Motor neuron (in vitro differentiated cells): Measurements from ENCODE around the gene DHRS1. TPM values are rescaled to one million over a fixed set of nuclear protein-coding genes. Genes with fewer than 3 reads are reported as not detected.

Source experiments
- total RNA-seq, 8 experiments: library from RNA; unstranded; fragments of 300-600 nt; gene quantifications; 2 replicates each; pipeline versions ENCODE4 v1.2.3 to v1.2.4, GENCODE V29; 2022

The DHRS1 gene
- total RNA-seq, 8 experiments from 2014 or later: 11.4 to 26.5 (median 16.4) TPM

Other genes starting within 250 kb of the DHRS1 start
- 10 to 100 TPM in 6 of 8 experiments, 1 to 10 TPM in 2; 3.7 to 44.7 (median 25.6) TPM for gene CARMIL3, start 247.8 kb downstream of the DHRS1 start, total RNA-seq
- gene CPNE6, start 228.2 kb downstream of the DHRS1 start, total RNA-seq: 1 to 10 TPM in 4 of 8 experiments, under 1 TPM in 4; 0.54 to 3.3 (median 1.2) TPM
- gene PCK2, start 205.5 kb downstream of the DHRS1 start, total RNA-seq: 10 to 100 TPM in 7 of 8 experiments, 1 to 10 TPM in 1; 7.6 to 66.5 (median 33.2) TPM
- gene DCAF11, start 185.0 kb downstream of the DHRS1 start, total RNA-seq: 10 to 100 TPM; 43.1 to 80.7 (median 52.6) TPM
- 1 to 10 TPM; 1.1 to 2.6 (median 2.1) TPM for gene NRL, start 184.8 kb downstream of the DHRS1 start, total RNA-seq
- gene FITM1, start 169.1 kb downstream of the DHRS1 start, total RNA-seq: 1 to 10 TPM in 2 of 8 experiments, under 1 TPM in 5, not detected in 1; 0.27 to 2.2 (median 0.83) TPM
- gene PSME1, start 163.6 kb downstream of the DHRS1 start, total RNA-seq: 100 to 1,000 TPM in 4 of 8 experiments, 10 to 100 TPM in 4; 40.1 to 318 (median 102) TPM
- gene EMC9, start 158.2 kb downstream of the DHRS1 start, total RNA-seq: 10 to 100 TPM; 16.7 to 41.2 (median 26.0) TPM
- 100 to 1,000 TPM in 5 of 8 experiments, 10 to 100 TPM in 3; 77.2 to 504 (median 129) TPM for gene PSME2, start 153.2 kb downstream of the DHRS1 start, total RNA-seq
- 10 to 100 TPM; 35.0 to 79.5 (median 46.3) TPM for gene RNF31, start 152.3 kb downstream of the DHRS1 start, total RNA-seq
- gene IRF9, start 138.5 kb downstream of the DHRS1 start, total RNA-seq: 100 to 1,000 TPM in 2 of 8 experiments, 10 to 100 TPM in 4, 1 to 10 TPM in 2; 6.6 to 151 (median 34.7) TPM
- 10 to 100 TPM in 6 of 8 experiments, 1 to 10 TPM in 2; 2.6 to 41.2 (median 23.5) TPM for gene REC8, start 127.7 kb downstream of the DHRS1 start, total RNA-seq
- gene IPO4, start 111.0 kb downstream of the DHRS1 start, total RNA-seq: 10 to 100 TPM; 17.4 to 90.0 (median 39.8) TPM
- 10 to 100 TPM; 17.6 to 53.1 (median 30.8) TPM for gene TM9SF1, start 104.3 kb downstream of the DHRS1 start, total RNA-seq
- 10 to 100 TPM in 1 of 8 experiments, 1 to 10 TPM in 7; 1.8 to 10.1 (median 3.4) TPM for gene TSSK4, start 94.1 kb downstream of the DHRS1 start, total RNA-seq
- 10 to 100 TPM; 48.4 to 76.0 (median 55.8) TPM for gene CHMP4A, start 86.3 kb downstream of the DHRS1 start, total RNA-seq
- gene MDP1, start 83.7 kb downstream of the DHRS1 start, total RNA-seq: 10 to 100 TPM; 12.1 to 38.8 (median 27.0) TPM
- 100 to 1,000 TPM; 180 to 362 (median 267) TPM for gene NEDD8, start 67.4 kb downstream of the DHRS1 start, total RNA-seq
- gene GMPR2, start 66.9 kb downstream of the DHRS1 start, total RNA-seq: 10 to 100 TPM; 46.7 to 87.8 (median 69.0) TPM
- gene TINF2, start 57.2 kb downstream of the DHRS1 start, total RNA-seq: 10 to 100 TPM; 33.4 to 54.3 (median 44.4) TPM
- 1 to 10 TPM in 7 of 8 experiments, under 1 TPM in 1; 0.92 to 4.7 (median 2.1) TPM for gene TGM1, start 36.6 kb downstream of the DHRS1 start, total RNA-seq
- gene RABGGTA, start 28.2 kb downstream of the DHRS1 start, total RNA-seq: 10 to 100 TPM; 13.3 to 28.0 (median 19.6) TPM
- gene NOP9, start 70 bp upstream of the DHRS1 start, total RNA-seq: 10 to 100 TPM; 13.5 to 32.8 (median 16.6) TPM
- gene CIDEB, start 8.2 kb upstream of the DHRS1 start, total RNA-seq: 1 to 10 TPM in 1 of 8 experiments, under 1 TPM in 2, not detected in 5; 0.32 to 1.6 (median 0.40) TPM
- gene LTB4R2, start 10.4 kb upstream of the DHRS1 start, total RNA-seq: 10 to 100 TPM in 1 of 8 experiments, 1 to 10 TPM in 7; 1.3 to 14.6 (median 2.3) TPM
- 10 to 100 TPM in 1 of 8 experiments, 1 to 10 TPM in 6, under 1 TPM in 1; 0.92 to 13.6 (median 2.1) TPM for gene LTB4R, start 11.7 kb upstream of the DHRS1 start, total RNA-seq
- 1 to 10 TPM in 4 of 8 experiments, under 1 TPM in 4; 0.43 to 3.7 (median 1.2) TPM for gene ADCY4, start 35.3 kb upstream of the DHRS1 start, total RNA-seq
- gene RIPK3, start 40.2 kb upstream of the DHRS1 start, total RNA-seq: 1 to 10 TPM in 3 of 8 experiments, under 1 TPM in 2, not detected in 3; 0.29 to 7.9 (median 1.3) TPM
- gene NFATC4, start 68.4 kb upstream of the DHRS1 start, total RNA-seq: 100 to 1,000 TPM in 3 of 8 experiments, 10 to 100 TPM in 2, 1 to 10 TPM in 3; 5.1 to 345 (median 13.4) TPM
- gene NYNRIN, start 99.2 kb upstream of the DHRS1 start, total RNA-seq: 10 to 100 TPM in 3 of 8 experiments, 1 to 10 TPM in 5; 2.1 to 78.7 (median 6.3) TPM
- gene CBLN3, start 129.9 kb upstream of the DHRS1 start, total RNA-seq: 1 to 10 TPM in 4 of 8 experiments, under 1 TPM in 4; 0.16 to 7.9 (median 1.1) TPM
- 10 to 100 TPM in 7 of 8 experiments, 1 to 10 TPM in 1; 8.5 to 59.9 (median 17.4) TPM for gene KHNYN, start 130.2 kb upstream of the DHRS1 start, total RNA-seq
- gene SDR39U1, start 143.0 kb upstream of the DHRS1 start, total RNA-seq: 10 to 100 TPM; 34.6 to 72.5 (median 55.1) TPM
- gene CMA1, start 208.5 kb upstream of the DHRS1 start, total RNA-seq: 1 to 10 TPM in 3 of 8 experiments, under 1 TPM in 2, not detected in 3; 0.21 to 8.3 (median 3.0) TPM